HG02798 (cell line): Measurements from ENCODE around the gene ADCY3.
"Not testable (repeated sequence)": the region's sequence is repeated elsewhere in the genome, so short reads cannot be mapped to it uniquely, and the experiment has no call there.

Experiments
- ATAC-seq: cut with Tn5 transposase; IDR thresholded peaks from one replicate; pipeline ENCODE4 v1.9.1; 2021; ENCODE audit warnings: mild to moderate bottlenecking; ENCODE audit not compliant: unreplicated experiment, poor library complexity

Gene ADCY3

GRCh38 chr2:24855726-24856125 is 64.3 kb downstream of the ADCY3 start:
- no peak for ATAC-seq

GRCh38 chr2:24855022-24855622 is 64.9 kb downstream of the ADCY3 start:
- no peak for ATAC-seq

DNA sequence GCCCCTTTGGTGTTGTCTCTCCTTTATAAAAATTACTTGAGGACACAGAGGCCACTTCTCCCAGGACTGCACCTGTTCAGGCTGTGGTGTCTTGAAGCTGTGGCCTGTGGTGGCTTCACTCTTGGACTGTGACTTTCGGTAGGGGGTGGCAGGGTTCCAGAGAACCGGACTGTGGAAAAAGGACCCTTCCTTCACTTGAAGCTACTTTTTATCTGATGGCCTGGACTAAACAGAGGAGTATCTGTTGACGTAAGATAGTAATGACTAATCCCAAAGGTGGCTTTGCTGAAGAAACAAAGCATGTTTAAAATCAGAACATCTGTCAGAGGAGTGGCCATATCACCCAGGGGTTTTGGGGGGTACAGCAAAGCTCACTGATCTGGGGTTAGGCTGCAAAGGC is 66.0 kb downstream of the ADCY3 start:
- ATAC-seq = no peak

- no peak for ATAC-seq
These were observed 67.0 kb downstream of the ADCY3 start for GRCh38 chr2:24853046-24853445.

DNA sequence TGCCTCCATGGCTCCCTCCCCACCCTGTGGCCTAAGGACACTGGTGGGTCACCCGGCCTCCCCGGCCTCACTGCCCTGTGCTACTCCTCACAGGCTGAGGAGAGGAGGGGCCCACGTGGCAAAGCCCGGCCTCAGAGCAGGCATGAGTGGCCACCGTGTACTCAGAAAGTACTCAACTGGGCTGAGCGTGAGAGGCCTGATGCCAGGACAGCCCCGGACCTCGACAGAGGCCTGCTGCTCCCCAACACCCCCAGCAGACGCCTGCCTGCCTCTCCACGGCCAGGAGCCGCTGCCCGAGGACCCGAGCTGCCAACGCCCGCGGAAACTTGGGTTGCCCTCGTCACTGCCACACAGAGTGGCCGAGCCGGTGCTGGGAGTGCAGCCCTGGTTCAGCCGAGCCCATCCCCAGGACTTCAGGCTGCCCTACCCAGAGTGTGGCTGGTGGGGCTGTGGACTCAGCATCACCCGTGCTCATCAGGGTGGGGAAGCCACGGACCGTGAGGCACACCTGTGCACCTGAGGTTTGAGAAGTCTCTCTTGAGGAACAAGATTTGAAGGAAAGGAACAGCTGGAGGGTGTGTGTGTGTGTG is 67.5 kb downstream of the ADCY3 start:
- ATAC-seq = no peak

DNA sequence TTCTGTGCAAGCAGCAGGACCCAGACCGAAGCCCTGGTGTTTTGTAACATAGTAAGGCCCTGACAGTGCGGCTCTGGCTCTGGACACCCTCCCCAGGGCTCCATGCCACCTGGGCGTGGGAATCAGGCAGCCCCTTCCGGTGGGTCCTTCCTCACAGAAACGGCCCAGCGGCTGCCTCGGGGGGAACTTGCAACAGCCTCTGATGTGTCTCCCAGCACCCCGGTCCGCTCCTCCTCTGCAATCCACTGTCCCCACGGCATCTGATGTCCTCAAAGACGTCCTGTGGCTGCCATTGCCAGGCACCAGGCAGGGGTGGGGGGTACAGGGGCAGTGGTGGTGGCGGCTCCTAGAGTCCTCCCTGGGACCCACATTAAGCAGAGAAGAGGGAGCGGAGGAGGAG is 68.0 kb downstream of the ADCY3 start:
- no peak for ATAC-seq

- ATAC-seq = no peak
These were observed 69.1 kb downstream of the ADCY3 start for GRCh38 chr2:24850944-24851343.

- ATAC-seq = no peak
These were observed 74.3 kb downstream of the ADCY3 start for GRCh38 chr2:24845691-24846090.

DNA sequence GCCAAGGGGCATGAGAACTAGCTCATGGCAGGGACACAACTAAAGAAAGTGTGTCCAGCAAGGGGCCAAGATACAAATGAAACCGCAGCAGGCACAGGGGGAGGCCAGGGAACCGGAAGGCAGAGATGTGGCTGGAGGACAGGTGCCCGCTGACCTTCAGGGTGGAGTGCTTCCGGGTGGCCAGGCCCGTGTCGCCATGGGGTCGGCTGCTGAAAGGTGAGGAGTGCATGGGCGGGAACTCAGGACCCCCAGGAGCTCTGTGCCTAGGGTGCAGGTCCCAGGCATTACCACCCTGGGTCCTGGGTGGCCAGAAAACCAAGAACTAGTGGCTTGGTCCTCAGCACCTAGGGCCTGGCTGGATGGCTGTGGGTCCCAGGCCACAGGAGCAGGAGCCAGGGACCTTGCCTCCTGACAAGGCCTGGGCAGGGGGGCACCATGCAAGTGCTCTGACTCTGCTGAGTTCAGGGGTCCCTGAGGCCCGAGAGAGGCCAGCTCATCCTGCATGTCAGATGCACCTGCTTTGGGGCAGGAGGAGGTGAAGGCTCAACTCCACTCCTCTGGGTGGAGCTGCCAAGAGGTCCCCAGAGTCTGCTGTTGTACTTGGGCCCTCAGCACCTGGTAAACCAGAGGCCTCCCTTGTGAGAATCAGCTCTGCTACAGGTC is 75.9 kb downstream of the ADCY3 start:
- ATAC-seq = no peak

- ATAC-seq = no peak
These were observed 76.6 kb downstream of the ADCY3 start for GRCh38 chr2:24843330-24843860.

DNA sequence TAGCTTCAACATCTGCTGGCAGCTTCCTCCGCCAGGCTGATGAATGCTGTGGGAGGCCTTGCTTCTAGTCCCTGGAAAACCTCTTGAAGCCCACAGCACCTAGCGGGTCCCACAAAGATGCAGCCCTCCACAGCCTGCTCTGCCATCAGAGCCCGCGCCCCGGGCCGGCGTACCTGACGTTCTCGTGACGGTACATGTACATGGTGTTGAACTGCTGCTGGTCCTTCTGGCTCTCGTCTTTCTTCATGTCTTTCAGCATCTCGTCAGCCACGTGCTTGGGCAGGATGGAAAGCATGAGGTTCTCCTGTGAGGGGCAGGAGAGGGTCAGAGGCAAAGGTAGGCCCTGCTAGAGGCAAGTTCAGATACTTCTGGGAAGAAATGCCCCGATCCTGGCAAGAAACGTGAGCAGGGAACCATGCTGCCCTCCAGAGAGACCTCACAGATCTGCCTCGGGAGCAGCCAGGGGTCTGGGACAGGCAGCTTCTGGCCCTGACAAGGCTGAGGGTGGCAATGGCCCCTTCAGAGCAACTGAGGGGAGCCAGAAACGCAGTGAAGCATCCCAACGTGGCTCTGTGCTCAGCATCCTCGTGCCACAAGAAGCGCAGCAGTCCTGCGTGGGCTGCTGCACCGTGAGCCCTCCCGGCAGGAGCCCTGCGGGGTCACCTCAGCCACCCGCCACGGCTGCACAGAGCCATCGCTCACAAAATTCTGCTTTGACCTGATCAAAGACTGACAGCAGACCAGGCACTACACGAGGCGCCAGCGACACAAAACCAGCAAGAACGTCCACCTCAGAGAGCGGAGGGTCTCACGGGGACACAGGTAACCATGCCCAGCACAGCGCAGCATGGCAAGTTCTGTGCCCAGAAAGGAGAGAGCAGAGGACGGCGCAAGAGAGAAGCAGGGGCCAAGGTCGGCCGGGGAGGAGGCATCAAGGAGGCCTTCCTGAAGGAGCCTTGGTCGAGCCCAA is 77.7 kb downstream of the ADCY3 start:
- no peak for ATAC-seq

- no peak for ATAC-seq
These were observed 78.8 kb downstream of the ADCY3 start for GRCh38 chr2:24840962-24841945.

- no peak for ATAC-seq
These were observed 79.7 kb downstream of the ADCY3 start for GRCh38 chr2:24840164-24840869.

- no peak for ATAC-seq
These were observed 80.3 kb downstream of the ADCY3 start for GRCh38 chr2:24839729-24840128.

- ATAC-seq = no peak
These were observed 81.5 kb downstream of the ADCY3 start for GRCh38 chr2:24838541-24838940.

GRCh38 chr2:24837996-24838513 is 82.0 kb downstream of the ADCY3 start:
- no peak for ATAC-seq

GRCh38 chr2:24836706-24837105 is 83.3 kb downstream of the ADCY3 start:
- ATAC-seq = no peak

DNA sequence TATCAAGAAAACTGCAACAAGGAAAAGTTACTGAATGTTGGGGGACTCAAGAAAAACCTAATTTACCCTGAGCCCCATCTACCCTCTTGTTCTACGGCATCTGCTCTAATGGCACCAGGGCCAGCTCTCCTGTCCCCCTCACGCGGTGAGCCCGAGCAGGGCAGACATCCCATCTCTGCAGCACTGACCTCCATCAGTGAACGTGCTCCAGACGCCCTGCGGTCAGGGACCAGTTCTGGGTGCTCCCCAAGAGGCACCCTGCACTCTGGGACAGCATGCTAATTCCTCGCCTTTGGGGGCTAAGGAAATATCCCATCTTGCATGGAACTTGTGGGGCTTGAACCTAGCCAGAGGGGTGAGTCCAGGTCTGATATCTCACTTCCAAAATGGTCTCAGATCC is 83.8 kb downstream of the ADCY3 start:
- no peak for ATAC-seq

DNA sequence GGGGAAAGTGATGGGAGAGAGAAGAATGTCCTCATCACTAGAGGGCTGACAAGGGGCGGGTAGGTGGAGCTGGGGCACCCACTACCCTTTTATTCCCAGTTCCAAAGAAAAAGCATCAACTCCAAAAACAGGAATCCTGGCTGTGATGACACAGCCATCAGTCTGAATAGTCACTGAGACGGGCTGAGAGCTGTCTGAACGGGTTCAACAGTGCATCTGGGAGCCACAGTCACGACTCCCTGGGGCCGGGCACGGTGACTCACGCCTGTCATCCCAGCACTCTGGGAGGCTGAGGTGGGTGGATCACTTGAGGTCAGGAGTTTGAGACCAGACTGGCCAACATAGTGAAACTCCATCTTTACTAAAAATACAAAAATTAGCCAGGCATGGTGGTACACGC is 84.6 kb downstream of the ADCY3 start:
- ATAC-seq = not testable (repeated sequence)
